ENCODE data around the gene SLC35G3. TPM values are rescaled to one million over a fixed set of nuclear protein-coding genes. Genes with fewer than 3 reads are reported as not detected.

Gene SLC35G3
- total and polyA plus RNA-seq, 2 of the 8 experiments (the other 6 are each of a cell fraction or from before 2014, with no cell fraction given): not detected

- H3K9me3 ChIP-seq (ENCODE audit: insufficient read depth in 2 of 2, low read depth in 1 of 2, low read length in 1 of 2): no peaks in the 10 kb centered on the region
Measured at GRCh38 chr17:35241520-35241919, 47.3 kb upstream of the SLC35G3 start.

More at GRCh38 chr17:35241520-35241919, 47.3 kb upstream of the SLC35G3 start:
- no peak overlapping the region for H2AFZ ChIP-seq (ENCODE audit: low read length)
- H3K4ac ChIP-seq (replicated peaks; ENCODE audit: insufficient read length, low read depth, low read length): no peak overlapping the region
- H3K23me2 ChIP-seq (ENCODE audit: low read depth, low read length): peaks cover 7% of the 10 kb centered on the region
- no peaks in the 10 kb centered on the region for H3K36me3 ChIP-seq (ENCODE audit: control insufficient read depth in 2 of 4, insufficient read depth in 4 of 4, low read length in 3 of 4)
- TF ChIP-seq, protein P1, sequence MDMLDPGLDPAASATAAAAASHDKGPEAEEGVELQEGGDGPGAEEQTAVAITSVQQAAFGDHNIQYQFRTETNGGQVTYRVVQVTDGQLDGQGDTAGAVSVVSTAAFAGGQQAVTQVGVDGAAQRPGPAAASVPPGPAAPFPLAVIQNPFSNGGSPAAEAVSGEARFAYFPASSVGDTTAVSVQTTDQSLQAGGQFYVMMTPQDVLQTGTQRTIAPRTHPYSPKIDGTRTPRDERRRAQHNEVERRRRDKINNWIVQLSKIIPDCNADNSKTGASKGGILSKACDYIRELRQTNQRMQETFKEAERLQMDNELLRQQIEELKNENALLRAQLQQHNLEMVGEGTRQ (IDR thresholded peaks at IDR 0.05; ENCODE audit: low read length): no peak
- TF ChIP-seq BCL11A (IDR thresholded peaks at IDR 0.05; ENCODE audit: low read depth in 2 of 2, low read length in 2 of 2): no peak
- H3K4me1 ChIP-seq (replicated peaks in 1 of 4; ENCODE audit: control insufficient read depth in 3 of 4, insufficient read depth in 4 of 4, low read length in 3 of 4): peaks cover 4 to 15% (median 7%) of the 10 kb centered on the region in 4 experiments
- H3K9ac ChIP-seq (replicated peaks in 1 of 4; ENCODE audit: extremely low read depth in 1 of 4, low read depth in 3 of 4, low read length in 3 of 4): no peak overlapping the region
- H4K8ac ChIP-seq (ENCODE audit: extremely low read depth, insufficient read depth, low read length): no peak overlapping the region; the same call in 1 of the 2 replicates
- no peak overlapping the region for H3K27ac ChIP-seq (ENCODE audit: low read depth, low read length)
- no peak overlapping the region for H4K5ac ChIP-seq (ENCODE audit: insufficient read length, low read depth, low read length)
- 85% methylated on average over 19 of the region's 19 CpGs; no CpG with 5 or more reads in 1 of the 2 experiments for WGBS, 2 experiments (ENCODE audit: extremely low coverage in 1 of 2, insufficient coverage in 1 of 2, insufficient read length in 1 of 2, insufficient replicate concordance in 2 of 2, low coverage in 1 of 2, low lambda C conversion rate in 2 of 2, missing lambda C conversion rate in 1 of 2)
- ChIA-PET POLR2A (ENCODE audit: partially characterized antibody) (interaction anchor here (1.1 kb wide), 1 partner anchor 10 kb away, joined by 4 read pairs; no protein-coding TSS in a partner anchor), CTCF (ENCODE audit: partially characterized antibody) (interaction anchor here (0.6 to 1.9 kb wide), 6 partner anchors 9 to 71 kb away, joined by 3 to 9 read pairs (median 4); no protein-coding TSS in a partner anchor)
- H2BK20ac ChIP-seq (ENCODE audit: low read length): no peak overlapping the region
- no peak overlapping the region for H3K56ac ChIP-seq (replicated peaks; ENCODE audit: insufficient read length, low read depth, low read length)
- H3K18ac ChIP-seq (ENCODE audit: extremely low read depth, low read length): no peak overlapping the region
- no peak overlapping the region for H3K23ac ChIP-seq (ENCODE audit: insufficient read length)
- no peak overlapping the region for H2AK5ac ChIP-seq (ENCODE audit: low read depth, low read length)
- H3K14ac ChIP-seq (ENCODE audit: insufficient read length): no peak overlapping the region
- no peak for DNase-seq (ENCODE audit: low read depth in 1 of 2, low spot score in 2 of 2)
- H3K79me1 ChIP-seq (ENCODE audit: low read depth, low read length): no peaks in the 10 kb centered on the region
- H3K27me3 ChIP-seq (replicated peaks in 1 of 4; ENCODE audit: control insufficient read depth in 3 of 4, extremely low read depth in 1 of 4, insufficient read depth in 3 of 4, low read length in 3 of 4): peaks cover 0 to 7% (median 3%) of the 10 kb centered on the region in 4 experiments; a peak in 5 of 7 replicates
- no peak overlapping the region for H2BK15ac ChIP-seq (ENCODE audit: low read length)
- no peak overlapping the region for H2BK12ac ChIP-seq (ENCODE audit: low read depth, low read length)
- H3K4me3 ChIP-seq (ENCODE audit: extremely low read depth in 1 of 4, insufficient read depth in 2 of 4, low read depth in 3 of 4, low read length in 4 of 4): peak overlapping the region; percentile 40 to 79 (median 74); a peak in 6 of 8 replicates
- no peaks in the 10 kb centered on the region for H4K20me1 ChIP-seq (replicated peaks in 1 of 2; ENCODE audit: control insufficient read depth in 1 of 2, insufficient read depth in 2 of 2, low read length in 2 of 2)
- no peak overlapping the region for H2BK5ac ChIP-seq (ENCODE audit: low read depth, low read length)
- no peak for FAIRE-seq
- no peak overlapping the region for H2BK120ac ChIP-seq (replicated peaks; ENCODE audit: low read depth, low read length)
- peak overlapping the region; percentile 88 to 97 for H3K4me2 ChIP-seq (ENCODE audit: insufficient read depth in 1 of 2, low read depth in 2 of 2, low read length in 2 of 2)
- H4K91ac ChIP-seq (replicated peaks; ENCODE audit: insufficient read length, low read length): no peak overlapping the region
- no peaks in the 10 kb centered on the region for H3K79me2 ChIP-seq (ENCODE audit: control insufficient read depth in 1 of 2, insufficient read depth in 2 of 2, low read length in 2 of 2)
